MM.1S (cell line): ENCODE data around the gene NCOA4.

ENCODE experiments used
- DNase-seq: peaks from one replicate; pipeline ENCODE4 v3.0.0-alpha.2; 2015
- H2AFZ ChIP-seq: fragments of 300-600 bp; sonication (generic); 2 replicates; pipeline ENCODE4 v1.6.0; 2016; ENCODE audit warnings: antibody characterized with exemption, low read length
- H3F3A ChIP-seq: fragments of 300-600 bp; sonication (generic); 2 replicates; pipeline ENCODE4 v1.6.1; 2016; ENCODE audit warnings: mild to moderate bottlenecking, antibody characterized with exemption, low read length, moderate library complexity, mixed read lengths; ENCODE audit not compliant: insufficient read depth
- H3K27ac ChIP-seq: fragments of 300-600 bp; sonication (generic); 2 replicates; pipeline ENCODE4 v1.5.1; 2016; ENCODE audit warnings: mild to moderate bottlenecking, low read length
- H3K27me3 ChIP-seq: fragments of 300-600 bp; sonication (generic); replicated peaks from 2 replicates; pipeline ENCODE4 v1.6.0; 2016; ENCODE audit warnings: low read length; ENCODE audit not compliant: insufficient read depth
- H3K36me3 ChIP-seq: fragments of 300-600 bp; sonication (generic); replicated peaks from 2 replicates; pipeline ENCODE4 v1.6.1; 2016; ENCODE audit warnings: mild to moderate bottlenecking, low read length, mixed read lengths; ENCODE audit not compliant: insufficient read depth
- H3K4me1 ChIP-seq: fragments of 300-600 bp; sonication (generic); 2 replicates; pipeline ENCODE4 v1.6.1; 2016; ENCODE audit warnings: low read length, mixed read lengths
- H3K4me2 ChIP-seq: fragments of 300-600 bp; sonication (generic); 2 replicates; pipeline ENCODE4 v1.6.0; 2016; ENCODE audit warnings: low read depth, low read length
- H3K4me3 ChIP-seq: fragments of 300-600 bp; sonication (generic); 2 replicates; pipeline ENCODE4 v1.5.1; 2016; ENCODE audit warnings: low read length, mixed read lengths
- H3K79me2 ChIP-seq: fragments of 300-600 bp; sonication (generic); 2 replicates; pipeline ENCODE4 v1.6.1; 2016; ENCODE audit warnings: mixed run types, low read length, mixed read lengths
- H3K9ac ChIP-seq: fragments of 300-600 bp; sonication (generic); 2 replicates; pipeline ENCODE4 v1.6.1; 2016; ENCODE audit warnings: low read length, mixed read lengths
- H3K9me2 ChIP-seq: fragments of 300-600 bp; sonication (generic); replicated peaks from 2 replicates; pipeline ENCODE4 v1.6.1; 2016; ENCODE audit warnings: mild to moderate bottlenecking, low read length, mixed read lengths; ENCODE audit not compliant: insufficient read depth
- H3K9me3 ChIP-seq: fragments of 300-600 bp; sonication (generic); replicated peaks from 2 replicates; pipeline ENCODE4 v1.6.1; 2016; ENCODE audit warnings: mild to moderate bottlenecking, low read length, mixed read lengths; ENCODE audit not compliant: insufficient read depth
- H4K20me1 ChIP-seq: fragments of 300-600 bp; sonication (generic); 2 replicates; pipeline ENCODE4 v1.6.1; 2016; ENCODE audit warnings: mild to moderate bottlenecking, low read length, moderate library complexity, mixed read lengths; ENCODE audit not compliant: insufficient read depth
- CTCF ChIP-seq: fragments of 300-600 bp; sonication (generic); IDR thresholded peaks from 2 replicates; pipeline ENCODE4 v1.5.1; 2016; ENCODE audit warnings: antibody characterized with exemption, low read length, mixed read lengths
- EZH2 ChIP-seq: fragments of 300-600 bp; sonication (generic); optimal IDR thresholded peaks from 2 replicates; pipeline ENCODE3; 2017; ENCODE audit warnings: low read depth, mild to moderate bottlenecking, antibody characterized with exemption, low read length, mixed read lengths
- EZH2phosphoT487 ChIP-seq: fragments of 300-600 bp; sonication (generic); IDR thresholded peaks from 2 replicates; pipeline ENCODE4 v1.6.1; 2018; ENCODE audit warnings: antibody characterized with exemption, low read length

NCOA4 gene

GRCh38 chr10:46020344-46020657 lies 10.1 kb downstream of the NCOA4 start:
- Histone ChIP-seq H3K9me3 (no peaks in the 10 kb centered on the region), H3K4me3 (no peak overlapping the region), H3K4me1 (no peaks in the 10 kb centered on the region), H3F3A (peaks cover 10% of the 10 kb centered on the region; the same call in 1 of the 2 replicates), H3K27ac (no peak overlapping the region), H3K36me3 (no peaks in the 10 kb centered on the region), H3K27me3 (no peaks in the 10 kb centered on the region), H2AFZ (no peak overlapping the region), H3K9ac (no peak overlapping the region), H3K9me2 (no peaks in the 10 kb centered on the region), H3K79me2 (peaks cover 100% of the 10 kb centered on the region), H4K20me1 (peaks cover 73% of the 10 kb centered on the region), H3K4me2 (no peak overlapping the region)
- DNase-seq: no peak
- no peak for TF ChIP-seq EZH2
- TF ChIP-seq EZH2phosphoT487: no peak
- no peak for TF ChIP-seq CTCF

GRCh38 chr10:46019569-46020343 lies 10.7 kb downstream of the NCOA4 start:
- no peak overlapping the region for H3K4me2 ChIP-seq
- H3F3A ChIP-seq: peaks cover 10% of the 10 kb centered on the region; the same call in 1 of the 2 replicates
- H3K4me3 ChIP-seq: no peak overlapping the region
- H4K20me1 ChIP-seq: peaks cover 68% of the 10 kb centered on the region
- no peak overlapping the region for H3K9ac ChIP-seq
- DNase-seq: no peak
- no peak overlapping the region for H2AFZ ChIP-seq
- no peaks in the 10 kb centered on the region for H3K9me3 ChIP-seq
- no peaks in the 10 kb centered on the region for H3K27me3 ChIP-seq
- TF ChIP-seq EZH2: no peak
- TF ChIP-seq EZH2phosphoT487: no peak
- TF ChIP-seq CTCF: no peak
- H3K9me2 ChIP-seq: no peaks in the 10 kb centered on the region
- 0 out of 2 replicates have a peak, but pooled peaks cover 2% of the 10 kb centered on the region for H3K36me3 ChIP-seq
- H3K79me2 ChIP-seq: peaks cover 100% of the 10 kb centered on the region
- no peak overlapping the region for H3K27ac ChIP-seq
- H3K4me1 ChIP-seq: no peaks in the 10 kb centered on the region

GRCh38 chr10:46019177-46019528 lies 11.3 kb downstream of the NCOA4 start:
- peaks cover 100% of the 10 kb centered on the region for H3K79me2 ChIP-seq
- H4K20me1 ChIP-seq: peaks cover 62% of the 10 kb centered on the region
- H3K9ac ChIP-seq: no peak overlapping the region
- H3K4me1 ChIP-seq: no peaks in the 10 kb centered on the region
- no peaks in the 10 kb centered on the region for H3K9me2 ChIP-seq
- H2AFZ ChIP-seq: no peak overlapping the region
- H3K9me3 ChIP-seq: no peaks in the 10 kb centered on the region
- H3K36me3 ChIP-seq: 0 out of 2 replicates have a peak, but pooled peaks cover 8% of the 10 kb centered on the region
- TF ChIP-seq EZH2 (no peak), CTCF (no peak), EZH2phosphoT487 (no peak)
- H3F3A ChIP-seq: peaks cover 10% of the 10 kb centered on the region; the same call in 1 of the 2 replicates
- no peak overlapping the region for H3K4me3 ChIP-seq
- no peak for DNase-seq
- H3K27ac ChIP-seq: no peak overlapping the region
- no peaks in the 10 kb centered on the region for H3K27me3 ChIP-seq
- H3K4me2 ChIP-seq: no peak overlapping the region
